GM20000 (cell line): ENCODE data around the gene CLEC5A.
"Not testable (repeated sequence)": the region's sequence is repeated elsewhere in the genome, so short reads cannot be mapped to it uniquely, and the experiment has no call there.

Experiments
- DNase-seq: peaks from one replicate; pipeline ENCODE4 v3.0.0; 2012; ENCODE audit warnings: low spot score
- CTCF ChIP-seq: IDR thresholded peaks from 2 replicates; pipeline ENCODE4 v1.5.1; 2012; ENCODE audit warnings: mild to moderate bottlenecking, control low read depth; ENCODE audit errors: extremely low read depth, missing control alignments

The CLEC5A gene

GRCh38 chr7:141920281-141920680 is 26.5 kb downstream of the CLEC5A start:
- no peak for DNase-seq
- TF ChIP-seq CTCF = no peak

GRCh38 chr7:141916099-141916498 is 30.7 kb downstream of the CLEC5A start, which contains the start of gene OR9A4:
Gene OR9A4, plus strand, starts transcription at chr7:141916399. Its CDS starts 2,477 bp downstream, at chr7:141918876.
- no peak for DNase-seq
- no peak for TF ChIP-seq CTCF

- no peak for TF ChIP-seq CTCF
- DNase-seq = no peak
These were observed 31.2 kb downstream of the CLEC5A start for GRCh38 chr7:141915565-141915964.

GRCh38 chr7:141911391-141911790 is 35.4 kb downstream of the CLEC5A start:
- DNase-seq = no peak
- no peak for TF ChIP-seq CTCF

GRCh38 chr7:141906285-141906684 is 40.5 kb downstream of the CLEC5A start:
- no peak for TF ChIP-seq CTCF
- DNase-seq = no peak

GRCh38 chr7:141899366-141899765 is 47.4 kb downstream of the CLEC5A start:
- not testable (repeated sequence) for DNase-seq

- no peak for TF ChIP-seq CTCF
- DNase-seq = no peak
These were observed 55.4 kb downstream of the CLEC5A start for GRCh38 chr7:141891336-141891735.

- DNase-seq = no peak
- no peak for TF ChIP-seq CTCF
These were observed 57.5 kb downstream of the CLEC5A start for GRCh38 chr7:141889321-141889720.
